Central memory CD4-positive, alpha-beta T cell (primary cell): Measurements from ENCODE around the gene RGMA.

Source experiments
- DNase-seq: peaks from one replicate; pipeline ENCODE4 v3.0.0; 2022

Gene RGMA

DNA sequence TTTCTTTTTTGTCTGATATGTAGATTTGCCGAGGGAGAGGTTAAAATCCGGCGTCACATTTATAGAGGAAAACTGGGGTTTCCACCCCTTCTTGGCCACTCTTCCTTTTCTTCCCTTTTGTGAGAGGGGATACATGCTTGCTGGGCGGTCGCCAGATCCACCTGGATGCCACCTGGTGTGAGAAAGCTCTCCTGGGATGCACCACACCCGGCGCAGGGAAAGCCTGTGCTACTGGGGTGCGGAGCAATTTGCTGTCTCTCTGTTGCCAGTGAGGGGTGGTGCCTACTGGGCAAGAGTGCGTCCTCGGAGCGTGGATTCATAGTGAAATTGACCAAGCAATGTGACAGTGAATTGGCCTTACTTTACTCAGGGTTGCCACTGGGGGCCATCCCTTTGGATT lies 2.5 kb upstream of the RGMA start:
- no peak for DNase-seq

GRCh38 chr15:93089727-93090305 lies 805 bp upstream of the RGMA start:
- no peak for DNase-seq

- no peak for DNase-seq
Observed at GRCh38 chr15:93088200-93088980, 621 bp downstream of the RGMA start.

- DNase-seq: peak; percentile 52
Observed at GRCh38 chr15:93087825-93088199, 1.2 kb downstream of the RGMA start.

DNA sequence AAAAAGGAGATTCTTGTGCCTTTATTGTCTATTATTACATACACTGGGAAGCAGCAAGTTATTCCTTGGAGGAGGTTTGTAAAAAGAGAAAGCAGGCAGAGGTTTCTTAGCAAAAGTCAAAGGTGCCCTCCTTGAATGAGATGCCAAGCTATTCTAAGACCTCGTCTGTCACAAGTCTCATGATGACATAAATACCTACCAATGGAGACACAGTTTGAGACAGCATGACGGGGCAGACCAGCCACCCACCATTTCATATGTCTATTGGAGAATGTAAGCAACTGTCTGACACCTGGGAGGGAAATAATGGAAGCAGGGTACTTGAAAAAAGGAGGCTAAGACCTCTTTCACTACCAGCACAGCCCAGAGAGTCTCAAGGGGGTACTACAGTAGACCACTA lies 2.2 kb downstream of the RGMA start:
- no peak for DNase-seq

GRCh38 chr15:93085692-93086091 lies 3.3 kb downstream of the RGMA start:
- no peak for DNase-seq

- DNase-seq: no peak
Observed at GRCh38 chr15:93082861-93083260, 6.2 kb downstream of the RGMA start.

DNA sequence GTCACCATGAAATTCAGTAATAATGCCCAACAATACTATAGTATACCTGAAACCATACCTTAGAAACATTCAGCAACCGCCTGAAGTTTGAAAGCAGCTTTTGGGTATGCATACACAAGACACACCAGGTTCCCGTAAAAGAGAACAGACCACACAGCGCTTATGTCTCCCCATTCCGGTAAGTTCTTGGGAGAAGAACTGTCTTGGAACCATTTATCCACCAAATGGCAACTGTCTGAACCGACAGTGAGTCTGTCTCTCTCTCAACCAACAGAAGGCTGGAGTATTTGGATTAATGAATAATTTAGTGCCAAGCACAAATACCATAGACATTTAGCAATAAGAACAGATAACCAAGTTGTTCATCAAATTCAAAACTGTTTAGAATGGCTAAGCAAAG lies 7.6 kb downstream of the RGMA start:
- DNase-seq: no peak

DNA sequence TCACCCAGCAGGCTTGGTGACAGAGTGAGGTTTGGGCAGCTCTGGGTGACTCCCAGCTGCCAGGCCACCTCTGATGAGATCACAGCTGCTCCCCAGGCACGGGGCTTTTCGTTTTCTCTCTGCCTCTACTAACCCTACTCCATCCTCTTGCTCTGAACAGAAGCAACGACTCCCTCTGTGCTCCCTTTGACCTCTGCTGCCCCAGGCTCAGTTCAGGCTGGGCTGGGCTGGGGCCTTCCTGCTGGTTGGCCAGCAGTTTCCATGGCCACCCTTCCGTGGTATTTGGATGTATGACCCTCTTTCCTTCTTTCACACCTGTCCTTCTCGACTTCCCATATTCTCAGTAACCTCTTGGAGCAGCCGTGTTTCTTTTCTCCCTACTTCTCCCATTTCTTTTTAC lies 8.6 kb downstream of the RGMA start:
- no peak for DNase-seq

DNA sequence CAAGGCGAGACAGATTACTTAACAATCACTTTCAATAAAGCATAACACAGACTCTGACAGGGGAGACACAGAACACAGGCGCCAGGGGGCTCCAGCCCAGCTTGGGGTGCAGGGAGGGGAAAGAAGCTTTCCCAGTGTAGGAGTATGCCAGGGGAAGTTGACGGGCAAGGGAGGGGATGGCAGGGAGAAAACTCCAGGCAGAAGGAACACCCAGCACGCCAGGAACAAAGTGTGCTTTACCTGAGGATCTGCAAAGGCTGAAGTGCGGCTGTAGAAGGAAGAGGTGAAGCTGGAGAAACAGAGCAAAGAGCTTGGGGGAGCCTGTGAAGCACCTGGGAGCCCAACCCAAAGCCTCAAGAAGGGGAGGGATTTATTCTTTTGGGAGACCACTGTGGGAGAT lies 12.1 kb downstream of the RGMA start:
- no peak for DNase-seq

DNA sequence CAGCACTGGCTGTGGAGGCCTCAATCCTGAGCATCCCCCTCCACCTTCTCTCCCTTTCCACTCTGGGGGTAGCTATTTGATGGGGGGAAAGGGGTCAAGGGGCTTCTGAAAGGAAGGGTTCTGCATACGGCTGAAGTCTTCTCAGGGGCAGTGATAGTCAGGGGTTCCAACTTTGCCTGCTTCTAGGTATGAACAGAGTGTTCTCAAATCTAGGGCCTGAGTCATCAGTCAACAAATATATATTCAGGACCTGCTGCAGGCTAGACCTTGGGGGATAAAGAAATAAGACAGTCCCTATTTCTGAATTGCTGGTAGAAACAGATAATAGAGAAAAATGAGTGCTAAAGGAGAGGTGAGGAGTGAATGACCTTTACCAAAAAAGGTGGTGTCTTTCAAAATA lies 12.8 kb downstream of the RGMA start:
- DNase-seq: no peak

GRCh38 chr15:93074599-93074998 lies 14.4 kb downstream of the RGMA start:
- DNase-seq: no peak

DNA sequence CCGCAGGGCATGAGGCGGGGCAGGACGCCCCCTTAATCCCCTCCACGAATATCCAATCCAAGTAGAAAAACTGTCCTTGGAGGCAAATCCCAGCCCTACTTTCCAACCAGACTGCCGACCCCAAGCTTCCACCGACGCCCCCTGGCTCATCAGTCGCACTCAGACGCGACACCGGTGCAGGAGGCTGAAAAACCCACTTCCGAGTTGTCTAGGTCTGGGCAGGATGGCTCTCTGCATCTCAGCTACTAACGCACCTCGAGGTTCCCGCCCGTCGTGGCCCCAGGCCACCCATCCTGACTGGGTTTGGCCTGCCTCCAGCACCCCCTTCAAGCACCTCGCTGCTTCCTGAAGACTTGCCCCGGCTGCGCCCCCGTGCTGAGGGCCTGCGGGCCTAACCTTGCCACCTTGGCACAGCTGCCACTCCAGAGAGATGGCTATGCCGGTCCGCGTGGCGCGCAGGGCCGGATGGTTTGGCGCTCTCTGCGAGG lies 15.5 kb downstream of the RGMA start:
- no peak for DNase-seq

DNA sequence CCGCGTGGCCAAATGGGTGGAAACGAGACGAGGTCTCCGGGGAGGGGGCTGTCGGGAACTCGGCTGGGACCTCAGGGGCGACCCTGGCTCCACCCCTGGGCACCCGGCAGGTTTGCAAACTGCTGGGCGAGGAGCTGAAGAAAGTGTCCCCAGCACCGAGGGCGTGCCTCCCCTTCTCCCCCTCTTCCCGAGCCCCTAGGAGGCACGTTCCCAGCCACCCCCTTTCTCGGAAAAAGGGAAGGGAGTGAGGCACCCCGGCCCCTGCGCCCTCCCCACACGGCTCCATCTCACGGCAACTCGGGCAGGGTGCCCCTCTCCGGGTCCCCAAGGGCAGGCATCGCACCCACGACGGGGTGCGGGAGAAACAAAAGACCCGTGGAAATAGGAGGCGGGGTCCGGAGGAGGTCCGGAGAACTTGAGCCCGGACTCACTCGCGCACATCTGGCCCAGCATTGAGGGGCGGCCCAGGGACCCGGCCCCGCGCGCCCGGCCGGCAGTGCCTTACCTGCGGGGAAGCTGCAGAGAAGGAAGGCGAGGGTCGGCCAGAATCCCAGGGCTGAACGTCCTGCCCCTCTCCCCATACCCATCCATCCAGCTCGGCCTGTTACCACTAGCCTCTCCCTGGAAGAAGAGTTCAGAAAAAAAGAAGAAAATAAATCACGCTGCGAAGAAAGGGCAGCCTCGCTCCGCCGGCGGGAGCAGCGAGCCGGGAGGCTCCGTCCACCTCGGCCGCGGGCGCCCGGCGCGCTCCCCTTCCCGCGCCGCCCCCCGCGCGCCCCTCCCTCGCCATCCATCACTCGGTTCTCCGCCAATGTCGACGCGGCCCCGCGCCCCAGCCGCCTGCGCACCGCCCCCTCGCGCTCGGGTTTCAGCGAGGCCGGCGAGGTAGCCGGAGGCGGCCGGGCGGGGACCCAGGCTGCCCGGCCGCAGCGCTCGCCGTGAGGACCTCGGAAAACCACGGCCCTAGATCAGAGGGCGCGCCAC lies 16.3 kb downstream of the RGMA start:
- no peak for DNase-seq

DNA sequence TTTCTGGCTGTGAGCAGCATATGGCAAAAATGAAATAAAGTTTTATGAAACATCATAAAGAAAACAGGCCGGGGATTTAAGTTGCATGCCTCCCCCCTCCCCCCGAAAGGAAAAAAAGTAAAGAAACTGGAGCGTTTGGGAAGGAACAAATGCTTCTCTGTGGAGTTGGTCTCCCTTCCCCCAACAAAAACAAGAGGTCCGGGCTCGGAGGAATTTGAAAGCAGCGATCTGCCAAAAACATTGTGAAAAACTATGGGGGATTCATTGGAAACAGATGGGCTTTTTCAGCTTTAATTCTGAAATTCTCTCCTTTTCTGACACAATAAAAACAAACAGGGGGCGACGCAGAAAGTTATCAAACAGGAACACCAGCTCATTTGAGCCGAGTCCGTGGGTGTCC lies 17.0 kb downstream of the RGMA start:
- DNase-seq: no peak

- DNase-seq: no peak
Observed at GRCh38 chr15:93071469-93071936, 17.5 kb downstream of the RGMA start.

- DNase-seq: no peak
Observed at GRCh38 chr15:93070551-93071296, 18.3 kb downstream of the RGMA start.

DNA sequence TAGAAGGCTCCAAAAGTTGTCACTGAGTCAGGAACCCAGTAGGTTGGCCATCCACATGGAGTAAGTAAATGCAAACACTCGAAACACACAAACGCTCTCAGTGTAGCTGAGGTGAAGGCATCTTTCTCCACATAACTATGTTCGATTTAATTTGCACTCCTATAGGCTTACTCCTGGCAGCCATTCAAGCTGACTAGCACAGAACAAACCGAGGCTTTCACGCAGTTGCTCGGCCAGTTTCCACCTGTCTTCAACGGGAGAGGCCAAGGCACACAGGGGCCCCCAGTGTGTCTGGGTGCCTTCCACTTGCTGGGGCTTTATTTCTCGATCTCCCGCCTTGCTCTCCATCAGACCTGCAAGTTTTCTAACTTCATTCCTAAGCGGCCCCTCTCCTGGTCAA lies 18.9 kb downstream of the RGMA start:
- no peak for DNase-seq

GRCh38 chr15:93068581-93069199 lies 20.3 kb downstream of the RGMA start:
- no peak for DNase-seq

DNA sequence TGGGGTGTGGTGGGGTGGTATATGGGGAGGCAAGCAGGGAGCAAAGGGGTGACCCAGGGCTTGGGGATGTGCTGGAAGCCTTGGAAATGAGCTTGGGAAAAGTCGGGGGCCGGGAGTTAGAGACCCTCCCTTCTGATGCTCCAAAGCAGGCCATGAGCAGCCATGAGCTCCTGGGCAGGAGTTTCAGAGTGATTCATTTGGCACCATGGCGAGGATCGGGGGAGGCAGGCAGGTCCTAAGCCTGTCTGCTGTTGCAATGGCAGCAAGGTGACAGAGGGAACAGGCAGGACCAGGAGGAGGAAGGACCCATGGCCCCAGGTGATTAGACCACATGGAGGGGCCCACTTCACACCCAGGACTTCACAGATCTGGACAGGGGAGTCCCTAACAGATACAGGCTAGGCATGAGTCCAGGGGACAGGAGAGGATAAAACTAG lies 21.3 kb downstream of the RGMA start:
- DNase-seq: no peak

DNA sequence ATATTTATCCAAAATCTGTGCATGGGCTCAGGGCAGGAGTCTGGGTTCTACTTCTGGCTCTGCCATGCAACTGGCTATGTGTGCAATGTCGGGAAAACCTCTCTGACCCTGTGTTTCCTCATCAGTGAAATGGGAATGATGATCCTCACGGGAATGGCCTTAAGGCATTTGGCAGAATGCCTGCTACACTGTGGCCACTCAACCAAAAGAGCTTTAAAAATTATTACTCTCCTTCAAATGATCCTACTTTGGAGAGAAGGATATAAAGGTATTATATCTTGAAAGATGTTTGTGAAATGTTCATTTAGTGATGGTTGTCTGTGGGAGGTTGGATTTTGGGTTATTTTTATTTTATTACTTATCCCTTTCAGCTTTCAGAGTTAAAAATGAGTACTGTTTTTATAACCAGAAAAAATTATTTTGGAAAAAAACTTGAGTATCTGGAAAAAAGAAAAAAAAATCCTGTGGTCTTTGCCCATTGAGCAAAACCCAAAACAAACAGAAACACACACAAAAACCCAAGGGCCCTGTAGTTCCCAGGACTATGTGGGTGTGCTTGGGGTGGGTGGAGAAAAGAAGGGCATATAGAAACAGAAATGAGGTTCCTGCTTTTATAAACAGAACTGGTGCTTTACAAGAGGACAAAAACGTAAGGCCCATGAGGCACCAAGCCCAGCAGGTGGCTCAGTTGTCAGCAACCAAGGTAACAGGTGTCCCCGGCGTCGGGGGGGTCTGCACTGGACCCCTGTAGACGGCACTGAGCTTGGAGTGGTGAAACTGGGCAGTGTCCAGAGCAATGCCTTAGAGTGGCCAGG lies 22.0 kb downstream of the RGMA start:
- DNase-seq: no peak
